HFFc6 (cell line): Measurements from ENCODE around the gene POLR3K. TPM values are rescaled to one million over a fixed set of nuclear protein-coding genes. Genes with fewer than 3 reads are reported as not detected.
"Not testable (repeated sequence)": the region's sequence is repeated elsewhere in the genome, so short reads cannot be mapped to it uniquely, and the experiment has no call there.

Experiments
- DNase-seq: peaks from one replicate; pipeline ENCODE4 v3.0.0-alpha.2; 2018
- H3K27ac Mint-ChIP-seq: 2 replicates; pipeline ENCODE4 v1.8.0; 2020; ENCODE audit warnings: mild to moderate bottlenecking, mixed read lengths
- H3K27me3 Mint-ChIP-seq: 2 replicates; pipeline ENCODE4 v1.8.0; 2021; ENCODE audit warnings: mild to moderate bottlenecking, moderate library complexity, mixed read lengths; ENCODE audit not compliant: insufficient read depth
- H3K36me3 Mint-ChIP-seq: 2 replicates; pipeline ENCODE4 v1.8.0; 2021; ENCODE audit warnings: low read depth, mixed read lengths
- H3K4me1 Mint-ChIP-seq: 2 replicates; pipeline ENCODE4 v1.8.0; 2020; ENCODE audit warnings: low read depth, mixed read lengths
- H3K4me3 Mint-ChIP-seq: 2 replicates; pipeline ENCODE4 v1.8.0; 2020; ENCODE audit warnings: mild to moderate bottlenecking, moderate library complexity, mixed read lengths
- H3K9me3 Mint-ChIP-seq: 2 replicates; pipeline ENCODE4 v1.8.0; 2020; ENCODE audit warnings: mild to moderate bottlenecking, mixed read lengths
- CTCF ChIP-seq: fragments of 200-600 bp; sonication (generic); IDR thresholded peaks from 2 replicates; pipeline ENCODE4 v1.5.0; 2021; ENCODE audit warnings: antibody characterized with exemption, mild to moderate bottlenecking
- total RNA-seq, 6 experiments: library from RNA; stranded (reverse); fragmentation: NEBNext Ultra II Directional; extraction: Animal tissue kit (Norgen Biotek cat#: 25700); gene quantifications; 2 replicates in 1 of 6; 3 replicates in 5 of 6; pipeline ENCODE4 v1.2.3, GENCODE V29; 2021

POLR3K gene
- total RNA-seq, 6 experiments from 2014 or later, result 18.9 to 24.7 (median 19.8) TPM

- no peak overlapping the region for H3K4me3 Mint-ChIP-seq
- peaks cover 34% of the 10 kb centered on the region for H3K36me3 Mint-ChIP-seq
- DNase-seq, result no peak
- H3K27me3 Mint-ChIP-seq, result no peaks in the 10 kb centered on the region
- no peaks in the 10 kb centered on the region for H3K9me3 Mint-ChIP-seq
- no peak overlapping the region for H3K27ac Mint-ChIP-seq
- no peak for TF ChIP-seq CTCF
- H3K4me1 Mint-ChIP-seq, result peaks cover 11% of the 10 kb centered on the region
Observed at GRCh38 chr16:47234-47633, 6.2 kb downstream of the POLR3K start.

- H3K27me3 Mint-ChIP-seq, H3K4me1 Mint-ChIP-seq, DNase-seq, H3K4me3 Mint-ChIP-seq, H3K9me3 Mint-ChIP-seq, H3K27ac Mint-ChIP-seq: not testable (repeated sequence)
- peaks cover 39% of the 10 kb centered on the region for H3K36me3 Mint-ChIP-seq
Observed at GRCh38 chr16:46510-46909, 6.9 kb downstream of the POLR3K start.

- Mint-ChIP-seq H3K27me3 (no peaks in the 10 kb centered on the region), H3K36me3 (peaks cover 28% of the 10 kb centered on the region), H3K4me1 (no peaks in the 10 kb centered on the region), H3K27ac (no peak overlapping the region), H3K4me3 (no peak overlapping the region), H3K9me3 (no peaks in the 10 kb centered on the region)
- DNase-seq, result no peak
- no peak for TF ChIP-seq CTCF
Observed at GRCh38 chr16:45454-45853, 8.0 kb downstream of the POLR3K start.

- Mint-ChIP-seq H3K27ac (no peak overlapping the region), H3K27me3 (no peaks in the 10 kb centered on the region), H3K9me3 (no peaks in the 10 kb centered on the region), H3K4me1 (no peaks in the 10 kb centered on the region), H3K4me3 (no peak overlapping the region), H3K36me3 (peaks cover 24% of the 10 kb centered on the region)
- no peak for TF ChIP-seq CTCF
- no peak for DNase-seq
Observed at GRCh38 chr16:44655-45054, 8.8 kb downstream of the POLR3K start.

GRCh38 chr16:43294-43693, 10.1 kb downstream of the POLR3K start:
- no peaks in the 10 kb centered on the region for H3K9me3 Mint-ChIP-seq
- no peak for DNase-seq
- no peaks in the 10 kb centered on the region for H3K27me3 Mint-ChIP-seq
- peaks cover 21% of the 10 kb centered on the region for H3K36me3 Mint-ChIP-seq
- no peak overlapping the region for H3K27ac Mint-ChIP-seq
- TF ChIP-seq CTCF, result no peak
- no peak overlapping the region for H3K4me3 Mint-ChIP-seq
- no peaks in the 10 kb centered on the region for H3K4me1 Mint-ChIP-seq

GRCh38 chr16:42691-43090, 10.7 kb downstream of the POLR3K start:
- no peak for TF ChIP-seq CTCF
- Mint-ChIP-seq H3K36me3 (peaks cover 18% of the 10 kb centered on the region), H3K27ac (no peak overlapping the region), H3K4me3 (no peak overlapping the region), H3K4me1 (no peaks in the 10 kb centered on the region), H3K27me3 (no peaks in the 10 kb centered on the region), H3K9me3 (no peaks in the 10 kb centered on the region)
- DNase-seq, result no peak
